Measurements from ENCODE around the gene RAPGEF1. TPM values are rescaled to one million over a fixed set of nuclear protein-coding genes. Genes with fewer than 3 reads are reported as not detected.
A peak's percentile ranks its signal among the peaks of the same experiment; 100 is the strongest.

The RAPGEF1 gene
- total RNA-seq, 2 donors from 2014 or later = 45.8 to 105 TPM

DNA sequence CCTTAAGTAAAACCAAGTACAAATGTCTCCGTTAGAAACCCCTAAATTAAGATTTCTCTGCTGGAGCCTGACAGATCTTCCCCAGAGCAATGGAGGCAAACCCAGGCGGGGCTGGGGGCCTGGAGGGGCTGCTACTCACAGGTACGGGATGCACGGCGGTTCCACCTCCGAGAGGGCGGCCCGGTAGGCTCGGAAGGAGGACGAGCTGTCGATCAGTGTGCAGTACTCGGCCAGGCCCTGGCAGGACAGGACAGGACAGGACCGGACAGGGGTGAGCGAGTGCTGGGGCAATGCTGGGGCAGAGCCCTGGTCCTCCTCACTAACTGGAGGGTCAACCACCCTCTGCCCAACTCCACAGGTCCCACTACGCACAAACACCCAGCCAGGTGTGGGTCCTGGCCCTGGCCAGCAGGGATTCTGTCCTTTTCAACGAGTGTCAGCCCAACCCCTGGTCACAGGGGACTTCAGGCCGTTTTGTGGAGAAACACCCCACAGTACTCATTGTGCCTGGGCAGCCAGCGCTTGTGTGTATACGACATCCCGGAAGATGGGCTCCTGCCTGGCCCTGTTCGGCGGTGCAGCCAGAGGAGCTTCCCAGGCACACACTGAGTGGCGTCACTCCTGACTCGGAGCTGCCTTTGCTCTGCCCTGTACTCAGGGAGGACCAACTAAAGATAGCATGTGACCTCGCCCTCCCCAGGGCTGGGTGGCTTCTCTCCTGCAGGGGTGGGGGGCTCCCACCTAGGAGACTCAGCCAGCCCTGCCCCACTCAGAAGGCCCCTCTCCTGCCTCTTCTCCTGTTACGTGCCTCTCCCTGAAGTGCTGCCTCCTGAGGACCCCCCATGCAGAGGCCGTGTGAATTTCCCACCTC is 157.2 kb downstream of the RAPGEF1 start:
- no peak for DNase-seq (ENCODE audit: low spot score in 2 of 2)
- Mint-ChIP-seq H3K9me3 (no peaks in the 10 kb centered on the region), H3K27ac (peak overlapping the region; percentile 14 to 62), H3K36me3 (peaks cover 6 to 25% of the 10 kb centered on the region in 2 donors)
- no peak for ATAC-seq

DNA sequence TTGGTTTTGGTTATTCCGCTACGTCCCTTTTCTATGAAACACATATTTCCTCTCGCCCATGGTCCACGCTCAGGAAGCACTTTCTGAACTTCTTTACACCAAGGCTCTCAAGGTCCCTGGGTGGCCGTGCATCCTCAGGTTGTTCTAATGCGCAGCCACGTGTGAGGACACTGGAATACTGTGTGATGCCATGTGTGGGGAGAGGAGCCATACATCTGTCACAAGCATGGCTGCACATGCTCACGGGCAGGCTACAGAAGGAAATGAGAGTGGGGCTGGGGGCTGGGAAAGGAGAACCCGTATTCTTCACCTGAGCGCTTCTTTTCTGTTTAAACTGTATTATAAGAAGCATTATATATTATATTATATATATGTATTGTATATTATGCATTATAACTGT is 157.8 kb downstream of the RAPGEF1 start:
- no peak overlapping the region for H3K27ac Mint-ChIP-seq
- no peak for DNase-seq (ENCODE audit: low spot score in 2 of 2)

DNA sequence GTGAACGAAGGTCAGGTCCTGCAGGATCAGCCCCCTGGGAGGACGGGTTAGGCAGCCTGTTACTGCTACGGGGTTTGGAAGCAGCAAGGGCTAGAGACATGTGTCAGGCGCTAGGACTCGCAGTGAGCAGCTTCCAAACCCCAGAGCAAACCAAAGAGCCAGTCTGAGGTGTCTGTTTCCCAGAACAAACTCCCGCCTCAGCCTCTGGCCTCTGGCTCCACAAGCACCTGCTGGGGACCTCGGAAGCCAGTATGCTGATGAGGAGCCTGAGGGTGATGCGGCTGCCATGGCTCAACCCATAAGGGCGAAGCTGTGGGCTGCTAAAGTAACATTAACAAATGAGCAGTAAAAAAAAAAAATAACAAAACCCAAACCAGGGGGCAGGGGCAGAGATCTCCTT is 159.5 kb downstream of the RAPGEF1 start:
- ATAC-seq (no peak), DNase-seq (ENCODE audit: low spot score in 2 of 2) (no peak)
- Mint-ChIP-seq H3K9me3 (no peaks in the 10 kb centered on the region), H3K36me3 (peaks cover 6 to 16% of the 10 kb centered on the region in 2 donors), H3K27ac (peak overlapping the region; percentile 50 to 55)

More for the DNA sequence above, 157.8 kb downstream of the RAPGEF1 start:
- no peaks in the 10 kb centered on the region for H3K9me3 Mint-ChIP-seq
- ATAC-seq = no peak
- H3K36me3 Mint-ChIP-seq = peaks cover 6 to 19% of the 10 kb centered on the region in 2 donors

DNA sequence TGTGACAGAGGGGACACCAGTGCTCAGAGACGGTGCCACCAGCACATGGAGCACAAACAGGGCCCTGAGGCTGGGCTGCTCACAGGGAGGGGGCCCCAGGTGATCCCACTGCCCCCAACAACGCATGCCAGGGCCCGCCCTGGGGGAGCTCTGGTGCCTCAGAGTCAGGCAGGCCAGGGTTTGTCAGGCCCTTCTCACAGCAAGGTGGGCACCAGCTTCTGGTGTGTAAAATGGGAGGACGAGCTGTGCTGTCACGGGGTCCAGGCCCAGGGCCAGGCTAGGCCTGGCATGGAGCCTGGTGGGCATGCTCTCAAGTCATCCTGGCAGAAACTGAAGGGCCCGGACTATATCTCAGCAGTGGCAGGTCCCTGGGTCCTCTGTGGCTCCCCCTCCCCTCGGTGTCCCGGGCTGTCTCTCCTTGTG is 160.1 kb downstream of the RAPGEF1 start:
- Mint-ChIP-seq H3K27ac (peak overlapping the region; percentile 82 to 96), H3K9me3 (no peaks in the 10 kb centered on the region), H3K36me3 (peaks cover 6 to 16% of the 10 kb centered on the region in 2 donors)
- ATAC-seq (no peak), DNase-seq (ENCODE audit: low spot score in 2 of 2) (no peak)

DNA sequence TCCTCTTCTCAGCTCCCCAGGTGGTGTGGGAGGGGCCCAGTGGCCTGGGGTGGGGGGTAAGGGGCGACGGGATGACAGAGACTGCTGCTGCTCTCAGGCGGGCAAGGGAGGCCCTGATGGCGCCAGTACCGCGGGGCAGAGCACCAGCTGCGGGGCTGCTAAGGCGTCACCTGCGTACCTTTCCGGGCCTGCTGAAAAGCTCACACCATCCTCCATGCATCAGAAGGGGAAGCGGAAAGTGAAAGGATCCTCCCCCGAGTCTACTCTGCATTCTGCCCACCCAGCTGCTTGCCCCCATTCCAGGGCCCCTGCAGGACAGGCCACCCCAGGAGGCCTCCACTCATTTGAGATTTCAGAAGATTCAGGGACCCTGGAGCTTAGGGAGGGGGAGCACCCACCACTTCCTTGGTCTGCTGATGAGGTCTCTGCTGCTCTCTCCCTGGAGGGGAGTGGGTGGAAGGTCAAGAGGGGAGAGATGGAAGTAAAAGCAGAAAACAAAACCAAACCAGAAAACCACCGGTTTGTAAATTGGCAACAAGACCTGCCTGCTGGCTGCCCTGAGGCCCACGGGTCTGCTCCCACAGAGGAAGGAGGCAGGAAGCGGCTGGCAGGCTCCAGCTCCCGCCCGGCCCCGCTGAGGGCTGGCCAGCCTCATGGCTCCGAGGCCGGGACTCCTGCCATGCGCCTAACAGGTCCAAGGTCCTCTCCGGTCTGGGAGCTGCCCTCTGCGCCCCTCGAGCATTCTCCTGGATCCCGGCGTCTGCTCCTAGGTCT is 161.0 kb downstream of the RAPGEF1 start:
- Mint-ChIP-seq H3K9me3 (no peaks in the 10 kb centered on the region), H3K27ac (peak overlapping the region; percentile 82 to 96), H3K36me3 (peaks cover 6 to 16% of the 10 kb centered on the region in 2 donors)

DNA sequence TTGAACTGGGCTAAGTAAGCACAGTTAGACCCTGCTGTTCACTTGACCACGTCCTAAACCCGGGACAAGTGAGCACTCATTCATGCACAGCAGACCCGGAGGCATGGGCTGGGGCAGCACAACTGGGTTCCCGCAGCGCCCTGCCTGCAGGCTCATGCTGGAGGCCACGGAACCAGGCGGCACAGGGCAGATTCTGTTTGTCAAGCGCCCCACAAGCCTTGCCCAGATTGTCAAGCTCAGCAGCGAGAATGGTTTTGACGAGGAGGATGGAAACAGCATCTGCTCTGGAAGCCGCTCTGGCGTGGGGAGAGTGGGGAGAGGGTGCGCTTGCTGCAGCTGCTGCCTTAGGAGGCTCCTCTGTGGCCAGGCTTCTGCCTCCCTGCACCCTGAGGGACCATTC is 161.9 kb downstream of the RAPGEF1 start:
- DNase-seq (ENCODE audit: low spot score in 2 of 2) = no peak
- Mint-ChIP-seq H3K9me3 (no peaks in the 10 kb centered on the region), H3K36me3 (peaks cover 6 to 16% of the 10 kb centered on the region in 2 donors), H3K27ac (peak overlapping the region; percentile 82 to 96)
- no peak for ATAC-seq

More for the DNA sequence above, 161.0 kb downstream of the RAPGEF1 start:
- DNase-seq (ENCODE audit: low spot score in 2 of 2) (peak in 1 of 2 donors; percentile 38), ATAC-seq (peak; percentile 74 to 77)

DNA sequence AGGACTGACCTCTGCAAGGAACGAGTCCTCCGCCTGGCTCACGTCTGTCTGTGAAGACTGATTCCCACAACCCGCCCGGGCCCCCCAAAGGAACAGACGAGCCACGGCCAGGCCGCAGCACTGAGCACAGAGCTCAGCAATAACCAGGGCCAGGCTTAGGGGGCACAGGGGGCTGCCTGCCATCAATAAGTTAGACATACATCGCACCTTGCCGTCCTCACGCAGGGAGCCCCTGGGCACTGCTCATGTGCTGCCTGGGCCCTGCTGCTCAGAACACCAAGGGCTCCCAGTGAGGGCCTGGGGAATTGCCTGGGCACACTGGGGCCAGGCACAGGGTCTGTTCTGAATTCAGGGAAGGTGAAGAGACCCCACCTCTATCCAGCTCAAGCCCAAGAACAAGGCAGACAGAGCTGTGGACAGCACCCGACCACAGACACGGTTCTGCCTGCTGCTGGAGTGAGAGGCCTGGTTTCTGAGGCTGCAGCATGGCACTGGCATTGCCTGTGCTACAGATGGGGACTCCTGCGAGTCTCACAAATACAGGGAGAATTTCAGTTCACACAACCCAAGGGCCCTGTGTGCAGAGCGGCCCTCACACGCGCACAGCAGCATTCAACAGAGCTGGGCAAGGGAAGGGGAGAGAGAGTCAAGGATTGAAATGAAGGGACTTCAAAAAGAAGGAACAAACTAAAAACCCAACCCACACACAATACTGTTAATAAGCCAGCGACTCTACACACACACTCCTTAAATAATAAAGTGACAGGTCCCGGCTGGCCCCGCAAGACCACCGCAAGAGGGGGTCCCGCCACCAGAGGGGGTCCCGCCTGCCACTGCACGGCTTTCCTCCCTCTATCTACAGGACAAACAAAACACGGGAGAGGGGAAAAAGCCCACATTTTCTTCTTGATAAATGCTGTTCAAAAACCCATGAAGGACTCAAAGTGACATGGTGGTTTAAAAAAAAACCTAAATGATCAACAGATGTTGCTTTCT is 162.6 kb downstream of the RAPGEF1 start:
- DNase-seq (ENCODE audit: low spot score in 2 of 2) = no peak
- H3K36me3 Mint-ChIP-seq = peaks cover 6 to 16% of the 10 kb centered on the region in 2 donors
- ATAC-seq = no peak
- H3K9me3 Mint-ChIP-seq = no peaks in the 10 kb centered on the region
- peak overlapping the region; percentile 82 to 96 for H3K27ac Mint-ChIP-seq

DNA sequence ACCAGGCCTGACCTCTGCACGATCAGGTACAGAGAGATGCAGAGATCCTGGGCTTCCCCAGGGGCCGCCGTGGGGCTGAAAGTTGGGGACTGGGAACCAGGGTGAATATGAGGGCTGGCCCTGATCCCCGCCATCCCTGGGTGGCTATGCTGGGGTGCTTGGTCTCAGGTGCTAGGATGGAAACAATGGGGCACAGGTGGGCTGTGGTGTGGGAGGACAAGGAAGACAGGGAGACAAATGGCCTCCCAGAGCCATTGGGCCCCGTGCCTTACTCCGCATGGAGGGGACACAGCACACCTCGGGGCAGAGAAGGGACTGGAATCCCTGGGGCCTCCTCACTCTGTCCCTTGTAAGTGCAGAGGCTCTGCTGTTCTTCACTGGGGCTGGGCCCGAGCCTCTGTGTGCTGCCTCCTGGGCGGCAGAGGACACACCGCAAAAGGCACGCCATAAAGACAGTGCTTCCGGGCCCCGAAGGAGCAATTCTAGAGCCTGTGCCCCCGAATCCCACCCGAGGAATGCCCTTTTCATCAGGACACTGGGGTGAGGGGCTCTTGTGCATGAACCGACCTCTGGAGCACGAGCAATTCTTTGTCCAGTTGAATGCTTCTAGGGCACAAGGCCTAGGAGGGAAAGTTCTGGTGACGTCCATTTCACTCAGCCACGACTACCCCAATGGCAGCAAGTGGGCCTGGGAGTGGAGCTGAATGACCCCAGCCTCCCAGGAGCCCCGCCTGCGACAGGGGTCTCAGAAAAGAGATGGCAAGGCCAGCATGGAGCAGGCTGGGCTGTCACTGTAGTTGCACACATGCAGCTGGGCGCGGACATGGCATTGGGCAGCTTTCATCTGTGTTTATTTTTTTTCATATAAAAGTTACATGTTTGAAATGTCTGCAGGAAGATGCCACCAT is 163.7 kb downstream of the RAPGEF1 start:
- Mint-ChIP-seq H3K9me3 (no peaks in the 10 kb centered on the region), H3K36me3 (peaks cover 6 to 16% of the 10 kb centered on the region in 2 donors), H3K27ac (no peak overlapping the region)
- DNase-seq (ENCODE audit: low spot score in 2 of 2) (no peak), ATAC-seq (no peak)

DNA sequence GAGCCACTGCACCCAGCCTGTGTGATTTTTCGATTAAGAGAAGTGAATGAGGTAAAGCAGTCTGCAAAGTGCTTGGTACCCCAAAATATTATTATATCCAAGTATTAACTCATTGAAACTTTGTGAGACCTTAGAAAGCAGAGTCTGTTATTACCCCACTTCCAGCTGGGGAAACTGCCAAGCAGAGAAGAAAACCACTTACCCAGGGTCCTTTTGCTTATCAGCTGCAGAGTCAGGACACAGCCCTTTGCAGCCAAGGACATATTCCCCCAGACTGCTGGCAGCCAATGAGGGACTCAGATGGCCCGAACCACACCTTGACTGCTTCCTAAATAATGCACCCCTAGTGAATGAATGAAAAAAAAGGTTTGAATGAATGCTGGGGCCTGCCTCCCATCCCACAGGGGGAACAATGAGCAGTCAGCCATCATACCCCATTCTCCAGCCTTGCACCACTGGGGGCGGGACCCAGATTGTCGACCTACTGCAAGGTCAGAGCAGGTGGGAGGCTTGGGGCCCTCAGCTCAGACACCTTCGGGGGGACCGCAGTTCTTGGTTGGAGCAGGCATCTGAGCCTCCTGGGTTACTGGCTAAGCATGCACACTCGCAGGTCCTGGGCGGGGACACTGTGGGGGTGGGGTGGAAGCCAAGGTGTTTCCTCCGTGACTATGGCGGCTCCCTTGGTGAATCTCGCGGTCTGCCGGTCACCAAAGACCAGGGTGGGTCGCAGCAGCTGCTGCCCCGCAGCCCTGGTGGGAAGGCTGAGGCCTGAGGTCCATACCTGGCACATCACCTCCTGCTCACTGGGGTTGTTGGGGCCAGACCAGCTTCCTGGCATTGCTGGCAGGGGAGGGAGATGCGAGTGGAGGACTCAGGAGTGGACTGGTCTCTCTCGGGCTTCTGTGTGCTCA is 164.9 kb downstream of the RAPGEF1 start:
- H3K36me3 Mint-ChIP-seq = peaks cover 6 to 16% of the 10 kb centered on the region in 2 donors
- H3K9me3 Mint-ChIP-seq = no peaks in the 10 kb centered on the region
- H3K27ac Mint-ChIP-seq = peak overlapping the region in 1 of 2 donors; percentile 9
- DNase-seq (ENCODE audit: low spot score in 2 of 2) = no peak
- no peak for ATAC-seq

DNA sequence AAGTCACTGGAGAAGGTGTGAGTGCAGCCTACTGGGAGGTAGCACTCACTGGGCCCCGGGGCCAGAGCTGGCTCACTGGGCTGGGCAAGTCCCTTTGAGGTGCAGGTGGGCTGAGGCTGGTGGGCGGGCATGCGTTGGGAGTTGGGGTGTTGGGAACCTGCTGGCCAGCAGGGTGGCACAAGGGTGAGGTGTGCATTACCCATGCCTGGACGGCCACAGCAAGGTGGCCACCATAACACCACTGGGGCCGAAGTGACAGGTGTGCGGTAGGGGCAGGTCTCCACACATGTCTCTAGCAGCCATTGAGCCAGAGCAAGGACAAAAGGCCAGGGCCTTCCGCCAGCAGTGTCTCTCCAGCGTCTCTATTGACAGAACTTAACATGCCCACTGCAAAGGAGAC is 172.0 kb downstream of the RAPGEF1 start:
- DNase-seq (ENCODE audit: low spot score in 2 of 2) = no peak
- Mint-ChIP-seq H3K27ac (no peak overlapping the region), H3K36me3 (peaks cover 0 to 9% of the 10 kb centered on the region in 2 donors), H3K9me3 (no peaks in the 10 kb centered on the region)
- peak in 1 of 2 donors; percentile 17 for ATAC-seq

DNA sequence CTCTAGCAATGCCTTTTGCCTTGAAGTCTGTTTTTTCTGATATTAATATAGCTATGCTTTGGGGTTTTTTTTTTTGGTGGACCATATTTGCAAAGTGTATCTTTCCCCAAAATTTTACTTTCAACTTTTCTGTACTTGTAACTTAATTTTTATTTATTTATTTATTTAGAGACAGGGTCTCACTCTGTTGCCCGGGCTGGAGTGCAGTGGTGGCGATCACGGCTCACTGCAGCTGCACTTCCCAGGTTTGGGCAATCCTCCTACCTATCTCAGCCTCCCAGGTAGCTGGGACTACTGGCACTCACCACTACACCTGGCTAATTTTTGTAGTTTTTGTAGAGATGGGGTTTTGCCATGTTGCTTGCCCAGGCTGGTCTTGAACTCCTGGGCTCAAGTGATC is 173.7 kb downstream of the RAPGEF1 start:
- Mint-ChIP-seq H3K27ac (no peak overlapping the region), H3K9me3 (no peaks in the 10 kb centered on the region), H3K36me3 (peaks cover 0 to 9% of the 10 kb centered on the region in 2 donors)
- DNase-seq (ENCODE audit: low spot score in 2 of 2) (no peak), ATAC-seq (no peak)

DNA sequence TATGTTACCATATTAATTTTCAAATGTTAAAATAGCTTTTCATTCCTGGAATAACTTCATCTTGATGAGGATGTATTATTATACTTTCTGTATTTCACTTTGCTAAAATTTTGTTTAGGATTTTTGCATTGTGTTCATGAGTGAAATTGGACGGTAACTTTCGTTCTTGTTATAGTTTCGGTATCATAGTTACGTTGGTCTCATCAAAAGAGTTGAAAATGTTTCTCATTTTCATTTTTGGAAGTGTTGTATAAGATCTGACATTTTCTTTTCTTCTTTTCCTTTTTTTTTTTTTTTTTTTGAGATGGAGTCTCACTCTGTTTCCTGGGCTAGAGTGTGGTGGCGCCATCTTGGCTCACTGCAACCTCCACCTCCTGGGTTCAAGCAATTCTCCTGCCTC is 174.5 kb downstream of the RAPGEF1 start:
- DNase-seq (ENCODE audit: low spot score in 2 of 2) = no peak
- ATAC-seq = peak in 1 of 2 donors; percentile 64
- Mint-ChIP-seq H3K27ac (no peak overlapping the region), H3K36me3 (peaks cover 0 to 7% of the 10 kb centered on the region in 2 donors), H3K9me3 (no peaks in the 10 kb centered on the region)

DNA sequence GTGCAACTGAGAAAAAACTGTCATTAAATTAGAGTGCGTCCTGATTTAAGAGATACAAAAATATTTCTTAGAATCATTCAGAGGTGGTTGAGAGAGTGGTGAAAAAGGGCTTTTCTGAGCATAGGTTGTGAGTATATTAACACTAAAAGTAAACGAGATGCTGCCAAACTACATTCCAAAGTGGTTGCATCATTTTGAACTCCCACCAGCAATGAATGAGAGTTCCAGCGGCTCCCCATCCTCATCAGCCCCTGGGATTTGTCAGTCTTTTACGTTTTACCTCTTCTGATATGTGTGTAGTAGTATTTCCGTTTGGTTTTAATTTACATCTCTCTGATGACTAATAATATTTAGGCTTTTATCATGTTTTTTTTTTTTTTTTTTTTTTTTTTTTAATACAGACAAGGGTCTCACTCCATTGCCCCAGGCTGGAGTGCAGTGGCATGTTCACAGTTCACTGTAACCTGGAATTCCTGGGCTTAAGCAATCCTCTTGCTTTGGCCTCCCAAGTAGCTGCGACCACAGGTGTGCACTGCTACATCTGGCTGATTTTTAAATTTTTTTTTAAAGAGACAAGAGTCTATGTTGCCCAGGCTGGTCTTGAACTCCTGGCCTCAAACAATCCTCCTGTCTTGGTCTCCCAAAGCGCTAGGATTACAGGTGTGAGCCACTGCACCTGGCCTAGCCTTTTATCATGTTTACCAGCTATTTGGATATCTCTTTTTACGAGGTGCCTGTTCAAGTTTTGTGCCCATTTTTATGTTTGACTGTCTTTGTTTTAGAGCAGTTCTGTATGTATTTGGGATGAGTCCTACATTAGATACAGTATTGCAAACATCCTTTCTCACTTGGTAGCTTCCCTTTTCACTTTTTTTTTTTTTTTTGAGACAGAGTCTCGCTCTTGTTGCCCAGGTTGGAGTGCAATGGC is 177.6 kb downstream of the RAPGEF1 start:
- Mint-ChIP-seq H3K9me3 (no peaks in the 10 kb centered on the region), H3K36me3 (peaks cover 0 to 5% of the 10 kb centered on the region in 2 donors), H3K27ac (no peak overlapping the region)
- DNase-seq (ENCODE audit: low spot score in 2 of 2) = no peak
- ATAC-seq = no peak

Data from activated naive CD4-positive, alpha-beta T cell treated with anti-CD3 and anti-CD28 coated beads, Interleukin-2, amount 50 U/mL, for 72 hours (primary cell).